ENCODE data around the gene LCE2D.

The LCE2D gene

GRCh38 chr1:152623203-152623844 lies 39.9 kb upstream of the LCE2D start:
- TF ChIP-seq CEBPB (IDR thresholded peaks at IDR 0.05) = no peak
- TF ChIP-seq ZBTB7A (IDR thresholded peaks at IDR 0.05; ENCODE audit: low read depth) = no peak
- TF ChIP-seq MAX (IDR thresholded peaks at IDR 0.05) = no peak
- no peak for TF ChIP-seq TAF1 (IDR thresholded peaks at IDR 0.05; ENCODE audit: low read depth)
- TF ChIP-seq EP300 (IDR thresholded peaks at IDR 0.05; ENCODE audit: borderline replicate concordance) = no peak
- TF ChIP-seq CREB1 (IDR thresholded peaks at IDR 0.05; ENCODE audit: low read depth) = no peak
- TF ChIP-seq RAD21 (IDR thresholded peaks at IDR 0.05; ENCODE audit: low read depth) = no peak
- TF ChIP-seq REST (IDR thresholded peaks at IDR 0.05; ENCODE audit: low read depth) = no peak
- no peak for TF ChIP-seq NFIC (IDR thresholded peaks at IDR 0.05)

- no peak for TF ChIP-seq ZBTB7A (IDR thresholded peaks at IDR 0.05; ENCODE audit: low read depth)
- TF ChIP-seq FOXM1 (IDR thresholded peaks at IDR 0.05; ENCODE audit: borderline replicate concordance, low read depth) = no peak
- TF ChIP-seq EGR1 (IDR thresholded peaks at IDR 0.05) = no peak
- TF ChIP-seq TCF12 (IDR thresholded peaks at IDR 0.05; ENCODE audit: low read depth) = no peak
- no peak for TF ChIP-seq REST (IDR thresholded peaks at IDR 0.05; ENCODE audit: low read depth)
Measured at GRCh38 chr1:152626744-152627143, 36.4 kb upstream of the LCE2D start.

GRCh38 chr1:152630596-152630995 lies 32.6 kb upstream of the LCE2D start:
- TF ChIP-seq CREB1 (IDR thresholded peaks at IDR 0.05; ENCODE audit: low read depth) (no peak), ZBTB7A (IDR thresholded peaks at IDR 0.05; ENCODE audit: low read depth) (no peak), EGR1 (IDR thresholded peaks at IDR 0.05) (no peak), EP300 (IDR thresholded peaks at IDR 0.05; ENCODE audit: borderline replicate concordance) (no peak), YY1 (IDR thresholded peaks at IDR 0.05; ENCODE audit: low read depth) (no peak), TAF1 (IDR thresholded peaks at IDR 0.05; ENCODE audit: low read depth) (no peak), FOXM1 (IDR thresholded peaks at IDR 0.05; ENCODE audit: borderline replicate concordance, low read depth) (no peak), RAD21 (IDR thresholded peaks at IDR 0.05; ENCODE audit: low read depth) (no peak), NFIC (IDR thresholded peaks at IDR 0.05) (no peak), TEAD4 (IDR thresholded peaks at IDR 0.05) (no peak), USF1 (IDR thresholded peaks at IDR 0.05) (no peak), MAX (IDR thresholded peaks at IDR 0.05) (no peak), CEBPB (IDR thresholded peaks at IDR 0.05) (no peak), REST (IDR thresholded peaks at IDR 0.05; ENCODE audit: low read depth) (no peak), TCF12 (IDR thresholded peaks at IDR 0.05; ENCODE audit: low read depth) (no peak)

- TF ChIP-seq TCF12 (IDR thresholded peaks at IDR 0.05; ENCODE audit: low read depth) (no peak), EP300 (IDR thresholded peaks at IDR 0.05; ENCODE audit: borderline replicate concordance) (no peak), YY1 (IDR thresholded peaks at IDR 0.05; ENCODE audit: low read depth) (no peak), RAD21 (IDR thresholded peaks at IDR 0.05; ENCODE audit: low read depth) (no peak), ZBTB7A (IDR thresholded peaks at IDR 0.05; ENCODE audit: low read depth) (no peak)
Measured at GRCh38 chr1:152640351-152640750, 22.8 kb upstream of the LCE2D start.

- TF ChIP-seq CREB1 (IDR thresholded peaks at IDR 0.05; ENCODE audit: low read depth) (no peak), EGR1 (IDR thresholded peaks at IDR 0.05) (no peak), TAF1 (IDR thresholded peaks at IDR 0.05; ENCODE audit: low read depth) (no peak), USF1 (IDR thresholded peaks at IDR 0.05) (no peak), MAX (IDR thresholded peaks at IDR 0.05) (no peak), REST (IDR thresholded peaks at IDR 0.05; ENCODE audit: low read depth) (no peak), ZBTB7A (IDR thresholded peaks at IDR 0.05; ENCODE audit: low read depth) (no peak), YY1 (IDR thresholded peaks at IDR 0.05; ENCODE audit: low read depth) (no peak), TEAD4 (IDR thresholded peaks at IDR 0.05) (no peak)
Measured at GRCh38 chr1:152643945-152644344, 19.2 kb upstream of the LCE2D start.
